Mammary epithelial cell (primary cell): Measurements from ENCODE around the gene SCMH1.

Experiments used
- CTCF ChIP-seq, 2 donors: IDR thresholded peaks in 1 of 2; conservative IDR thresholded peaks in 1 of 2; 2 replicates each; pipeline ENCODE4 v1.5.1; 2011 to 2012; ENCODE audit warnings: inconsistent platforms in 2 of 2, low read length in 2 of 2, mild to moderate bottlenecking in 2 of 2, control low read depth in 1 of 2, low read depth in 1 of 2; ENCODE audit not compliant: insufficient read depth in 1 of 2; ENCODE audit errors: extremely low read depth in 1 of 2
- EZH2 ChIP-seq: IDR thresholded peaks from 2 replicates; pipeline ENCODE4 v1.6.1; 2012; ENCODE audit warnings: low read length, inconsistent platforms, borderline replicate concordance

GRCh38 chr1:41235893-41236292 lies 6.2 kb downstream of the SCMH1 start:
- no peak for TF ChIP-seq CTCF (conservative IDR thresholded peaks at IDR 0.05 in 1 of 2, IDR thresholded peaks at IDR 0.05 in 1 of 2; ENCODE audit: extremely low read depth in 1 of 2, insufficient read depth in 1 of 2, low read depth in 1 of 2, low read length in 2 of 2)
- no peak for TF ChIP-seq EZH2
